HCT116 (cell line): ENCODE results near the gene IFRD1. TPM values are rescaled to one million over a fixed set of nuclear protein-coding genes. Genes with fewer than 3 reads are reported as not detected.

ENCODE experiments used
- ATAC-seq: fragments of 200-7000 bp; cut with Tn5 transposase; 2 replicates; pipeline ENCODE4 v1.9.1; 2020; ENCODE audit warnings: mild to moderate bottlenecking, moderate library complexity
- BruUV-seq: library from RNA; stranded (reverse); fragments of 400-500 nt; replicated peaks from 2 replicates; lab custom pipeline; 2021; lab: Mats Ljungman, UMichigan
- CTCF ChIA-PET: fragments of 300-600 bp; sonication (Branson Sonifier 250); formaldehyde crosslinking; loops from one replicate; lab custom pipeline; 2021; ENCODE audit warnings: antibody characterized with exemption; lab: Charles Lee
- POLR2A ChIA-PET: fragments of 300-600, 350-600 bp; sonication (Branson Sonifier 250); formaldehyde crosslinking; loops from one replicate; lab custom pipeline; 2021; ENCODE audit warnings: antibody characterized with exemption; lab: Charles Lee
- RAD21 ChIA-PET, 2 experiments: fragments of 300-600 bp; sonication (Branson Sonifier 250); formaldehyde crosslinking; loops; one replicate each; lab custom pipeline; 2023; ENCODE audit warnings: low total read pairs in 2 of 2; ENCODE audit not compliant: uncharacterized antibody in 2 of 2, unreplicated experiment in 2 of 2, low non-redundant PET in 1 of 2; lab: Charles Lee
- DNase-seq: peaks from one replicate; pipeline ENCODE4 v3.0.0-alpha.2; 2010; ENCODE audit warnings: low read depth, low spot score
- H2AFZ ChIP-seq: fragments of 200-600 bp; shearing (Covaris generic), sonication (generic); 2 replicates; pipeline ENCODE4 v1.6.1; 2017; ENCODE audit warnings: low read depth, mixed run types, mixed read lengths, antibody characterized with exemption, low read length; ENCODE audit not compliant: poor library complexity, severe bottlenecking
- H3K27ac ChIP-seq: 2 replicates; pipeline ENCODE4 v1.5.1; 2012; ENCODE audit warnings: low read depth, low read length
- H3K27me3 ChIP-seq: fragments of 200-600 bp; sonication (generic); 2 replicates; pipeline ENCODE4 v1.6.1; 2016; ENCODE audit warnings: mixed run types, low read length, mixed read lengths; ENCODE audit not compliant: insufficient read depth
- H3K36me3 ChIP-seq, 2 experiments: fragments of 200-500 bp in 1 of 2; fragments of 200-600 bp in 1 of 2; sonication (Bioruptor generic) in 1 of 2; sonication (generic) in 1 of 2; 2 replicates each; pipeline versions ENCODE4 v1.5.1 to v1.6.1; 2014 to 2016; ENCODE audit warnings: low read length in 2 of 2, inconsistent platforms in 1 of 2, mixed read lengths in 1 of 2, mixed run types in 1 of 2; ENCODE audit not compliant: insufficient read depth in 2 of 2, control insufficient read depth in 1 of 2
- H3K4me1 ChIP-seq, 2 experiments: fragments of 200-600 bp in 1 of 2; sonication (generic) in 1 of 2; 2 replicates each; pipeline versions ENCODE4 v1.5.1 to v1.6.1; 2012 to 2017; ENCODE audit warnings: low read length in 2 of 2, inconsistent platforms in 1 of 2, mild to moderate bottlenecking in 1 of 2, mixed read lengths in 1 of 2, mixed run types in 1 of 2, moderate library complexity in 1 of 2; ENCODE audit not compliant: insufficient read depth in 2 of 2, control insufficient read depth in 1 of 2
- H3K4me2 ChIP-seq: fragments of 200-600 bp; sonication (generic); 2 replicates; pipeline ENCODE4 v1.6.1; 2017; ENCODE audit warnings: mixed run types, low read length, mixed read lengths
- H3K4me3 ChIP-seq, 2 experiments: fragments of 200-600 bp in 1 of 2; sonication (generic) in 1 of 2; replicated peaks in 1 of 2; 2 replicates each; pipeline ENCODE4 v1.5.1; 2011 to 2016; ENCODE audit warnings: low read length in 2 of 2, control low read depth in 1 of 2, low read depth in 1 of 2, mild to moderate bottlenecking in 1 of 2, mixed read lengths in 1 of 2, mixed run types in 1 of 2
- H3K79me2 ChIP-seq: fragments of 200-600 bp; sonication (generic); 2 replicates; pipeline ENCODE4 v1.6.1; 2017; ENCODE audit warnings: mild to moderate bottlenecking, mixed run types, low read length, moderate library complexity, mixed read lengths; ENCODE audit not compliant: insufficient read depth
- H3K9ac ChIP-seq: fragments of 200-600 bp; sonication (generic); 2 replicates; pipeline ENCODE4 v1.6.1; 2016; ENCODE audit warnings: low read length, mixed read lengths
- H3K9me2 ChIP-seq: fragments of 200-600 bp; sonication (generic), shearing (Covaris generic); 2 replicates; pipeline ENCODE4 v1.6.1; 2017; ENCODE audit warnings: mixed run types, mild to moderate bottlenecking, moderate library complexity; ENCODE audit not compliant: insufficient read depth
- H3K9me3 ChIP-seq, 2 experiments: fragments of 200-500 bp in 1 of 2; fragments of 200-600 bp in 1 of 2; sonication (Bioruptor generic) in 1 of 2; sonication (generic) in 1 of 2; 2 replicates each; pipeline ENCODE4 v1.6.1; 2014 to 2017; ENCODE audit warnings: low read length in 2 of 2, mixed read lengths in 2 of 2, inconsistent platforms in 1 of 2, low read depth in 1 of 2, mild to moderate bottlenecking in 1 of 2, mixed run types in 1 of 2, moderate library complexity in 1 of 2; ENCODE audit not compliant: control insufficient read depth in 1 of 2, insufficient read depth in 1 of 2
- H4K20me1 ChIP-seq: fragments of 200-600 bp; sonication (generic), shearing (Covaris generic); 2 replicates; pipeline ENCODE4 v1.6.1; 2017; ENCODE audit warnings: mixed run types, mild to moderate bottlenecking, moderate library complexity; ENCODE audit not compliant: insufficient read depth
- CBX3 ChIP-seq: IDR thresholded peaks from 2 replicates; pipeline ENCODE4 v1.6.1; 2012; ENCODE audit warnings: low read depth
- CEBPB ChIP-seq: IDR thresholded peaks from 2 replicates; pipeline ENCODE4 v1.6.1; 2012; ENCODE audit warnings: low read depth
- ELF1 ChIP-seq: IDR thresholded peaks from 2 replicates; pipeline ENCODE4 v1.6.1; 2012; ENCODE audit warnings: low read depth, borderline replicate concordance
- EZH2phosphoT487 ChIP-seq: fragments of 200-600 bp; IDR thresholded peaks from 2 replicates; pipeline ENCODE4 v1.6.1; 2018; ENCODE audit warnings: antibody characterized with exemption, borderline replicate concordance
- JUND ChIP-seq: IDR thresholded peaks from 2 replicates; pipeline ENCODE4 v1.6.1; 2012
- SP1 ChIP-seq: IDR thresholded peaks from 2 replicates; pipeline ENCODE4 v1.6.1; 2012; ENCODE audit warnings: low read depth
- SRF ChIP-seq: IDR thresholded peaks from 2 replicates; pipeline ENCODE4 v1.6.1; 2012; ENCODE audit warnings: low read depth
- intact Hi-C: fragments of 100-400 bp; cut with micrococcal nuclease; formaldehyde crosslinking; loops from 2 replicates; pipeline ENCODE4 v1.10.0; 2022
- total RNA-seq: library from RNA; stranded (reverse); gene quantifications from one replicate; pipeline ENCODE4 v1.2.1, GENCODE V29; 2021; ENCODE audit not compliant: unreplicated experiment
- TF ChIP-seq, protein P1 (sequence below), 3 experiments: fragments of 200-600 bp in 1 of 3; sonication (generic) in 1 of 3; IDR thresholded peaks in 2 of 3; conservative IDR thresholded peaks in 1 of 3; 2 replicates each; pipeline ENCODE4 v1.5.1; 2012 to 2017; ENCODE audit warnings: low read depth in 2 of 3, low read length in 2 of 3, antibody characterized with exemption in 1 of 3, borderline replicate concordance in 1 of 3, control low read depth in 1 of 3, mild to moderate bottlenecking in 1 of 3, mixed read lengths in 1 of 3, mixed run types in 1 of 3, moderate library complexity in 1 of 3; ENCODE audit not compliant: insufficient read depth in 1 of 3
- TF ChIP-seq, protein P2 (sequence below): IDR thresholded peaks from 2 replicates; pipeline ENCODE4 v1.6.1; 2011; ENCODE audit warnings: mild to moderate bottlenecking, low read length, moderate library complexity; ENCODE audit not compliant: insufficient replicate concordance; ENCODE audit errors: extremely low read depth

The IFRD1 gene
- total RNA-seq, 1 experiment from 2014 or later = 43.6 TPM

DNA sequence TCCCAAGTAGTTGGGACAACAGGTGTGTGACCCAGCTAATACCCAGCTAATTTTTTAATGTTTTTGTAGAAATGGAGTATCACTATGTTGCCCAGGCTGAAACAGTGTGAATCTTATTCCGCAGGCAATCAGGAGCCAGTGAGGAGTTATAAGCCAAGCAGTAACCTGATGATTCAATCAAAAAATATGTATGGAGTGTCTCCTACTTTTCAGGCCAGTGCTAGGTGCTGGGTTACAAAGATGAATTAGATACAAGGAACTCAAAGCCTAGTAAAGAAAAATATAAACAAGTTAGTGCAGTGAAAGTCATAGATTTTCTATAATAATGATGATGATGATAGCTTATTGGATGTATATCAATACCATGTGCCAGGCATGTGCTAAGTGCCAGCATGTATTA lies 13.2 kb upstream of the IFRD1 start:
- H3K9me2 ChIP-seq = no peaks in the 10 kb centered on the region
- POLR2A ChIA-PET = interaction anchor here (2.6 kb wide), 1 partner anchor 14 kb away, joined by 20 read pairs; the partner anchor contains the start of gene IFRD1

DNA sequence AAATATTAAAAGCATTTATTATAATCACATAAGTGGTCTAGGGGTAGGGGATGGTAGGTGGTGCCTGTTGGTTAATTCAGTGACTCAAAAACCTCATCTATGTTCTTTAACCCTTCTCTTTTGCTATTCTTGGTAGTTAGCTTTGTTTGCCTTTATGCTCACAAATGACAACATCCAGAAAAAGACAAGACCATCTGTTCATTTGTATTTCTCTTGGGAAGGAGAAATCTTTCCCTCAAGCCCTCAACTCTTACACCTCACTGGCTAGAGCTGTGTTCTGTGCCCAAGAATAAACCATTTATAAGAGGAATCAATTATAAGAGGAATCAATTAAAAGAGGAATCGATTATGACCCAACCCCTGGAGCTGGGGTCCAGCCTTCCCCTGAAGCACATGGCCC lies 10.8 kb upstream of the IFRD1 start:
- ChIA-PET POLR2A (no interaction called here), CTCF (no interaction called here)

More for the DNA sequence above, 13.2 kb upstream of the IFRD1 start:
- DNase-seq (no peak), ATAC-seq (no peak)
- no peak overlapping the region for H3K4me2 ChIP-seq
- no peak overlapping the region for H3K27ac ChIP-seq
- H3K79me2 ChIP-seq = no peaks in the 10 kb centered on the region
- RAD21 ChIA-PET = no interaction called here
- H3K9ac ChIP-seq = no peak overlapping the region
- H3K36me3 ChIP-seq = no peaks in the 10 kb centered on the region
- H3K27me3 ChIP-seq = no peaks in the 10 kb centered on the region
- H2AFZ ChIP-seq = no peak overlapping the region
- no TSS peak for BruUV-seq
- no peaks in the 10 kb centered on the region for H4K20me1 ChIP-seq
- peaks cover 0 to 16% of the 10 kb centered on the region in 2 experiments; a peak in 1 of 4 replicates for H3K4me1 ChIP-seq
- TF ChIP-seq JUND (0 out of 2 replicates have a peak, but pooled peaks have one; percentile 17), CBX3 (no peak), CEBPB (no peak)
- CTCF ChIA-PET = no interaction called here
- no peak overlapping the region for H3K4me3 ChIP-seq
- intact Hi-C loops = no loop called here
- H3K9me3 ChIP-seq = no peaks in the 10 kb centered on the region

More for the DNA sequence above, 10.8 kb upstream of the IFRD1 start:
- Histone ChIP-seq H3K4me1 (peaks cover 0 to 12% of the 10 kb centered on the region in 2 experiments; a peak in 1 of 4 replicates), H4K20me1 (no peaks in the 10 kb centered on the region), H3K36me3 (no peaks in the 10 kb centered on the region), H3K79me2 (no peaks in the 10 kb centered on the region), H3K9me3 (no peaks in the 10 kb centered on the region), H3K9me2 (no peaks in the 10 kb centered on the region), H3K9ac (no peak overlapping the region), H3K4me3 (no peak overlapping the region), H2AFZ (no peak overlapping the region), H3K27me3 (no peaks in the 10 kb centered on the region), H3K4me2 (no peak overlapping the region), H3K27ac (no peak overlapping the region)
- no TSS peak for BruUV-seq
- ATAC-seq (no peak), DNase-seq (no peak)
- intact Hi-C loops = no loop called here
- RAD21 ChIA-PET = no interaction called here
- TF ChIP-seq EZH2phosphoT487 (no peak), ELF1 (no peak), SP1 (no peak), SRF (no peak)
- TF ChIP-seq, protein P1, sequence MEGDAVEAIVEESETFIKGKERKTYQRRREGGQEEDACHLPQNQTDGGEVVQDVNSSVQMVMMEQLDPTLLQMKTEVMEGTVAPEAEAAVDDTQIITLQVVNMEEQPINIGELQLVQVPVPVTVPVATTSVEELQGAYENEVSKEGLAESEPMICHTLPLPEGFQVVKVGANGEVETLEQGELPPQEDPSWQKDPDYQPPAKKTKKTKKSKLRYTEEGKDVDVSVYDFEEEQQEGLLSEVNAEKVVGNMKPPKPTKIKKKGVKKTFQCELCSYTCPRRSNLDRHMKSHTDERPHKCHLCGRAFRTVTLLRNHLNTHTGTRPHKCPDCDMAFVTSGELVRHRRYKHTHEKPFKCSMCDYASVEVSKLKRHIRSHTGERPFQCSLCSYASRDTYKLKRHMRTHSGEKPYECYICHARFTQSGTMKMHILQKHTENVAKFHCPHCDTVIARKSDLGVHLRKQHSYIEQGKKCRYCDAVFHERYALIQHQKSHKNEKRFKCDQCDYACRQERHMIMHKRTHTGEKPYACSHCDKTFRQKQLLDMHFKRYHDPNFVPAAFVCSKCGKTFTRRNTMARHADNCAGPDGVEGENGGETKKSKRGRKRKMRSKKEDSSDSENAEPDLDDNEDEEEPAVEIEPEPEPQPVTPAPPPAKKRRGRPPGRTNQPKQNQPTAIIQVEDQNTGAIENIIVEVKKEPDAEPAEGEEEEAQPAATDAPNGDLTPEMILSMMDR (IDR thresholded peaks at IDR 0.05 in 2 of 3, conservative IDR thresholded peaks at IDR 0.05 in 1 of 3; ENCODE audit: borderline replicate concordance in 1 of 3, insufficient read depth in 1 of 3, low read depth in 2 of 3, low read length in 2 of 3) = no peak
- TF ChIP-seq, protein P2, sequence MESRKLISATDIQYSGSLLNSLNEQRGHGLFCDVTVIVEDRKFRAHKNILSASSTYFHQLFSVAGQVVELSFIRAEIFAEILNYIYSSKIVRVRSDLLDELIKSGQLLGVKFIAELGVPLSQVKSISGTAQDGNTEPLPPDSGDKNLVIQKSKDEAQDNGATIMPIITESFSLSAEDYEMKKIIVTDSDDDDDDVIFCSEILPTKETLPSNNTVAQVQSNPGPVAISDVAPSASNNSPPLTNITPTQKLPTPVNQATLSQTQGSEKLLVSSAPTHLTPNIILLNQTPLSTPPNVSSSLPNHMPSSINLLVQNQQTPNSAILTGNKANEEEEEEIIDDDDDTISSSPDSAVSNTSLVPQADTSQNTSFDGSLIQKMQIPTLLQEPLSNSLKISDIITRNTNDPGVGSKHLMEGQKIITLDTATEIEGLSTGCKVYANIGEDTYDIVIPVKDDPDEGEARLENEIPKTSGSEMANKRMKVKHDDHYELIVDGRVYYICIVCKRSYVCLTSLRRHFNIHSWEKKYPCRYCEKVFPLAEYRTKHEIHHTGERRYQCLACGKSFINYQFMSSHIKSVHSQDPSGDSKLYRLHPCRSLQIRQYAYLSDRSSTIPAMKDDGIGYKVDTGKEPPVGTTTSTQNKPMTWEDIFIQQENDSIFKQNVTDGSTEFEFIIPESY = no peak
